ENCODE results near the gene CTNND1.

- TF ChIP-seq REST (IDR thresholded peaks at IDR 0.05; ENCODE audit: insufficient read depth in 1 of 2, low read depth in 2 of 2, low read length in 2 of 2) = no peak
- TF ChIP-seq POLR2AphosphoS5 (IDR thresholded peaks at IDR 0.05; ENCODE audit: low read depth, low read length) = no peak
- TF ChIP-seq SIN3A (IDR thresholded peaks at IDR 0.05; ENCODE audit: borderline replicate concordance, insufficient read depth, low read length) = no peak
- no peak for TF ChIP-seq TAF1 (IDR thresholded peaks at IDR 0.05; ENCODE audit: borderline replicate concordance, insufficient read depth, low read length)
- no peak for TF ChIP-seq FOXP2 (optimal IDR thresholded peaks at IDR 0.05; ENCODE audit: borderline replicate concordance, extremely low read depth, extremely low read length, insufficient read depth)
Observed at GRCh38 chr11:57776577-57777210, 15.1 kb downstream of the CTNND1 start.

Data from PFSK-1 (cell line).